ENCODE results near the gene SYT15.
"Not testable (repeated sequence)": the region's sequence is repeated elsewhere in the genome, so short reads cannot be mapped to it uniquely, and the experiment has no call there.

Gene SYT15

DNA sequence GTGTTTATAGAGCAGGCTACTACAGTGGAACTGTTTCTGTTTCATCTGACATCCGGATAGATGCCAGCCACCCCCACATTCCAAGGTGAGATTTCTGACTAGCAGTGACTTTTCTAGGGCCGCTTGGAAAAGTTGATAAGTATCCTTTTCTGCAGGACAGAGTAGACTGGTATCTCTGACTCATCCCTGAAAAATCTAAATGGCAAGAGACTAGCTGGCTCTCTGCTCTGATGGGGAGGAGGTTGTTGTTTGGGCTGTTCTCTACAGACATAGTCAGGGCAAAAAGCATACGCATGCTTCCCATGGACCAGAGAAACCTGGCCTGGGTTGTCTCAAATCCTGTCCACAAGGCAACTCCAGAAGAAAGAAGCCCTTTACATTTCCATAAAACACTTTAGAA, 10.7 kb downstream of the SYT15 start:
- not testable (repeated sequence) for DNase-seq (ENCODE audit: low read depth)

DNA sequence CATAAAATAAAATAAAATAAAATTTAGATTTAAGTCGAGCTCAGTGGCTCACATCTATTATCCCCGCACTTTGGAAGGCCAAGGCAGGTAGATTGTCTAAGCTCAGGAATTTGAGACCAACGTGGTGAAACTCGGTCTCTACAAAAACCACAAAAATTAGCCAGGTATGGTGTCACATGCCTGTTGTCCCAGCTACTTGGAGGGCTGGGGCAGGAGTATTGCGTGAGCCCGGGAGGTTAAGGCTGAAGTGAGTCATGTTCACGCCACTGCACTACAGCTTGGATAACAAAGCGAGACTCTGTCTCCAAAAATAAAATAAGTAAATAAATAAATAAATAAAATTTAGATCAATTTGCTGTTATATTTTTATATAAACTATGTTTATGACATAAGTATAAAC, 12.1 kb downstream of the SYT15 start:
- not testable (repeated sequence) for DNase-seq (ENCODE audit: low read depth)

- DNase-seq (ENCODE audit: low read depth), result not testable (repeated sequence)
Observed at GRCh38 chr10:46593307-46593706, 14.4 kb downstream of the SYT15 start.

GRCh38 chr10:46594453-46595063, 15.6 kb downstream of the SYT15 start:
- not testable (repeated sequence) for DNase-seq (ENCODE audit: low read depth)

GRCh38 chr10:46596570-46596969, 17.6 kb downstream of the SYT15 start:
- not testable (repeated sequence) for DNase-seq (ENCODE audit: low read depth)

DNA sequence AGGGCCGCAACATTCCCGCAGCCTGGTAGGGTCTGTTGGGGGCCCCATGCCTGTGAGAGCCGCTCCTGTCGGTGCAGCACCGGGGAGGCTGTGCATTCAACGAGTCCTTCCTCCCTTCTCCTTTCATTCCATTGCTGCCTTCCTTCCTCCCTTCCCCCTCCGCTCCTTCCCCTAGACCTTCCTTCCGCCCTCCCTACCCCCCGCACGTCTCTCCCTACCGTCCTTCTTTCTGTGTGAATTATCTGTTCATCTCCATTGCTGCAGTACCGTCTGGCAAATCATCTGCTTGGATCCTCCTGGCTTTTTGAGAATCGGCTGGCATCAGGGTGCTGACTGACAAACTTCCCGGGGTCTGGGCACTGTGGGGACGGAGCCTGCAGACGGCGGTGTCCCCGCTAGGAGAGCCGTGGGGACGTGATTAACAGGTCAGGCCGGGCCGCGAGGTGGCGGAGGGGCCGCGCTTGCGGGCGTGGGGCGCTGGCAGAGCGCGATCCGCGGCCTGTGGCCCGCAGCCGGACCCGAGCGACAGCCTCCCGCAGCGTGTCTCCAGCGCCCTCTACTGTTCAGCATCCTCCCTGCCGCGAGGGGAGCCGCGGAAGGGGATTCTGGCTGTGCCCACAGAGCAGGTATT, 18.8 kb downstream of the SYT15 start:
- DNase-seq (ENCODE audit: low read depth), result not testable (repeated sequence)

DNA sequence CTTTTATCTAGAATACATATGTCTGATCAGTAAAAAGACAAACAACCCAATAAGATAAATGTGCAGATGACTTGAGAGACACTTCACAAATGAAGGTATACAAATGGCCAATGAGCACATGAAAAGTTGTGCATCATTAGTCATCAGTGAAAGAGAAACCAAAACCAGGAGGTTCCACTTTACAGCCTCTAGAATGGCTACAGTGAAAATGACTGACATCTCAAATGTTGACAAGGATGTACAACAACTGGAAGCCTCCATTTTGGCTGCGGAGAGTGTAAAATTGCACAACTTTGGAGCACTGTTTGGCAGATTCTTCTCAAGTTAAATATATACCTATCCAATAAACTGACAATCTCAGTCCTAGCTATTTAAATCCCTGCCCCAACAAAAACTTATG, 21.6 kb downstream of the SYT15 start:
- not testable (repeated sequence) for DNase-seq (ENCODE audit: low read depth)

DNA sequence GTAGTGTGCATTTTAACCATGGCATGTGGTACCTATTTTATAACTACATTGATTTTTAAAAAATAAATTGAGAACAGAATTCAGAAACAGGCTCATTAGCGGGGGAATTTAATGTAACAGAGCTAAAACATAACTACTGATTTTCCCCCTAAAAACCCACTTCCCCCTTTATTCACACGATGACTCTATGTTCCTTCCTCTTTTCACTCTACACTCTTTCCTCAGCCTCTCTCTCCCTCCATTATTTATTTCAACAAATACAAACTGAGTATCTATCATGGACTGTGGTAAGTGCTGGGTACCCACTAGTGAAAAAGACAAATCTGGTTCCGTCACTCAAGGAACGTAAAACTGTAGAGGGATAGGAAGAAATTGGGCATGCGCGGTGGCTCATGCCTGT, 36.6 kb downstream of the SYT15 start:
- not testable (repeated sequence) for DNase-seq (ENCODE audit: low read depth)

- not testable (repeated sequence) for DNase-seq (ENCODE audit: low read depth)
Observed at GRCh38 chr10:46616227-46616626, 37.3 kb downstream of the SYT15 start.

DNA sequence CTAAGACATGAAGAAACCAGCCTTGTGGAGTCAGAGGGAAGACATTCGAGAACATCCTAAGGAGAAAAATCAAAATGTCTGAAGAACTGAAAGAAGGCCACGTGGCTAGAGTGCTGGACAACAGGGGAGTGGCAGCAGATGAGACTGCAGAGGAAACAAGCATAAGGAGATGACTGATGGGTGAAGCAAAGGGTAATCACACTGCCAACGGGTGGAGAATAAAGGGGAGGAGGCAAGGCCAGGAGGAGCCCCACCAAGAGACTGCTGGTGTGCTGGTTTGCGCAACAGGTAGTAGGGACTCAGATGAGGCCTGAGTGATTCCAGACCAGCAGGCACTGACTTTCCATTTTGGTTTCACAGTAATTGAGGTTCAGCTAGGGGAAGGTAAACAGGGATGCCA, 38.2 kb downstream of the SYT15 start:
- not testable (repeated sequence) for DNase-seq (ENCODE audit: low read depth)

DNA sequence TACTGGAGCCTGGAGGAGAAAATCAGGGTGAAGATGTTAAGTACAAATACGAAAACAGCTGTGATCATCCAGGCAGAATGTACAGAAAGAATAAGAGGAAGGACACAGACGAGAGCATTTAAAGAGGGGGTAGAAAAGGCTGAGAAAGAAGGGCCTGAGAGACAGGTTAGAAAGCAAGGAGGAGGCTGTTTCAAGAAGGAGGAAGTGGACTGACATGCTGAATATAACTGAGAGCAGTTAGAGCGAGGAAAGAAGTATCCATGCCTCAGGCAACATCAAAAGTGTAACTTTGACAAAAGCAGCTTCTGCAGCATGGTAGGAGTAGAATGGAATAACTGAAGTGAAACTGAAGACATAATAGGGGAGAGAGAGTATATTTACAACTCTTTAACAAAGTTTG, 39.0 kb downstream of the SYT15 start:
- not testable (repeated sequence) for DNase-seq (ENCODE audit: low read depth)

DNA sequence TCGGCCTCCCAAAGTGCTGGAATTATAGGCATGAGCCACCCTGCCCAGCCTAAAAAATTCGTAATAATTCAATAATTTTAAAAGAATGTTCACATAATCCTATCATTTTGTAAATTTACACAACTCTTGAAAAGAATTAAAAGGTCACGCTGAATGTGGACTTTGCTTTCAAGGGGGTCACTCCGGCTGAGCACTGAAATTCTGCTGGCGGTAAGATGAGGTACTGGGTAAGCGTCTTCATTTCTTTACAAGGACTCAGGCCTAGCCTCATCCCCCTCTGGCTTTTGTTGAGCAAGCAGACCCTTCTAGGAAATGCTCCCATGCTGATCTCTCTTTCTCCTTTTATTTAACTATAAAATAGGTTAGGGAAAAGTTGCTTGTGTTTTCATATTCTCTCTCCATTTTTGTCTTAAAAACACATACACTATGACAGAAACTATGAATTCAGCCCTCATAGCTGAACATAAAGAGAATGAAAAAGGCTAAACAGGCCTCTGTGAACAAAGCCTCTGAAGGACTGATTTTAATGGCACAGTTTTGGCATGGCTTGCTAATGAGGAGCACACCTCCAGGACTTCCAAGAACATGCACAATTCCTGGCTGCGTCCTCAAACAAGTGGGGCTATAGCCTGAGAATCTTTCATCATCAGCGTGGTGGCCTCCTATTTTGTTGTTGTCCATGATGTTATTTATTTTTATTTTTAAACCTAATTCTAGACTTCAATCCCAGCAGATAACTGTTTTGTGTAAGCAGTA, 45.1 kb downstream of the SYT15 start:
- not testable (repeated sequence) for DNase-seq (ENCODE audit: low read depth)

- DNase-seq (ENCODE audit: low read depth), result not testable (repeated sequence)
Observed at GRCh38 chr10:46629805-46630204, 50.9 kb downstream of the SYT15 start.

DNA sequence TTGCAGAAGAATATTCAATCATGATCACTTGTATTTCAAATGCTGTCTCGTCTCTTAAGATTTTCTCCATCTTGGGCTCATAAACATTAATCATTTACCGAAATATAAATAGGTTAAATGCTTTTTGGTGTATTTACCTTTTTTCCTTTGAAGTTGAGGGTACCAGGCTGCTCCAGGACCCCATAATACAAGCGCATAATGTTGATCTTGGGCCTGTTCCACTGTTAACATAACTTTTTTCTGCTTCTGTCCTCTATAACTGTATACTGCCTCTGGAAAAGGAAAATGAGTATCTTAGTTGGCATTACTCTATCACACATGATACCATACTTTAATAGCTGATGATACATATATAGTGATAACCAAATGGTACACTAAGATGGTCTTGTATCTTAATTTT, 51.9 kb downstream of the SYT15 start:
- not testable (repeated sequence) for DNase-seq (ENCODE audit: low read depth)

DNA sequence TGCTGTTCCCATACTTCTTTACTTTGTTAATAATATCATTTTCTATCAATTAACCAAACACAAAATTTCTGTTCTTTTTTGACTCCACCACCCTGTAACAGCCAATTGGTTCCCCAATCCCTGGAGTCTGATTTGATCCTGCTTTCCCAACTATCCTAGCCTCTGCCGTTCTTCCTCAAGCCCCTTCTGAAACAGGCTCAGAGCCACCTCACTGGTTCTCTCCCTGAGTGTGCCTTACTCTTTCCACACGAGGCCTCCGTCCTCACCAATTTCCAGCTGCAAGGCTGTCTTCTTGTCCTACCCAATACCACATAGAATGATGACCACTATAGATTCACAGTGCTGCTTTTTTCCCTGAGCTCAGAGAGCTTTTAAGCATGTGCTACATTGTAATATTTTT, 52.8 kb downstream of the SYT15 start:
- DNase-seq (ENCODE audit: low read depth), result not testable (repeated sequence)

- DNase-seq (ENCODE audit: low read depth), result not testable (repeated sequence)
Observed at GRCh38 chr10:46634698-46635097, 55.8 kb downstream of the SYT15 start.

GRCh38 chr10:46635364-46635959, 56.5 kb downstream of the SYT15 start:
- DNase-seq (ENCODE audit: low read depth), result not testable (repeated sequence)

DNA sequence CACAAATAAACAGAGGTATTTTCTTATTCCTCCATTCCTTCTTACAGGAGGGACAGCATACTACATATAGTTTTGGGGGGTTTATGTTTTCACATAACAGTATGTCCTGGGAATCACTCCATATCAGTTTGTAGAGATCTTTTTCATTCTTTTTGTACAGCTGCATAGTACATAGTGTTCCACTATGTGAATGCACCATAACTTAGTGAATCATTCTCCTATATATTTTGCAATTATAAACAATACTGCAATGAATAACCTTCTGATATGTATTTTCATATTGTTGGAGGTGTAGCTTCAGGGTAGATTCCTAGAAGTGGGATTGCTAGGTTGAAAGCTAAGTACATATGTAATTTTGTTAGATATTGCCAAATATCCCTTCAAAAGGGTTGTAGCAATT, 61.1 kb downstream of the SYT15 start:
- not testable (repeated sequence) for DNase-seq (ENCODE audit: low read depth)
